Measurements from ENCODE around the gene ASB9. TPM values are rescaled to one million over a fixed set of nuclear protein-coding genes. Genes with fewer than 3 reads are reported as not detected.

Gene ASB9
- total RNA-seq, 1 experiment from 2014 or later = not detected

DNA sequence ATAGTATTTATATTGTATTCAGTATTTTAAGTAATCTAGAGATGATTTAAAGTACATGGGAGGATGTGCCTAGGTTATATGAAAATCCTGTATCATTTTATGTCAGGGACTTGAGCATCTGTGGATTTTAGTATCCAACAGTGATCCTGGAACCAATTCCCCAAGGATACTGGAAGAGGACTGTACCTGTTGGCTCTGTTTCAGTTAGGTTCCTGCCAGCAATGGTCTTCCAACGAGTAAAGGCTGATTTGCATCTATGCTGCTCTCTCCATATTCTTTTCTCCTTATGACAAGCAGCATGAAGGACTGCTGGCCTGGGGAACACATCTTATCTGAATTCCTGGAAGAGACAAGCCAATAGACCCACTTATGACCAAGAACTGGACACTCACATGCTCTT is 34.9 kb downstream of the ASB9 start:
- Mint-ChIP-seq H3K27me3 (ENCODE audit: low read depth) (no peaks in the 10 kb centered on the region; the same call in 1 of the 2 replicates), H3K9me3 (peaks cover 44 to 56% of the 10 kb centered on the region in 2 experiments)
- TF ChIP-seq, protein P1, sequence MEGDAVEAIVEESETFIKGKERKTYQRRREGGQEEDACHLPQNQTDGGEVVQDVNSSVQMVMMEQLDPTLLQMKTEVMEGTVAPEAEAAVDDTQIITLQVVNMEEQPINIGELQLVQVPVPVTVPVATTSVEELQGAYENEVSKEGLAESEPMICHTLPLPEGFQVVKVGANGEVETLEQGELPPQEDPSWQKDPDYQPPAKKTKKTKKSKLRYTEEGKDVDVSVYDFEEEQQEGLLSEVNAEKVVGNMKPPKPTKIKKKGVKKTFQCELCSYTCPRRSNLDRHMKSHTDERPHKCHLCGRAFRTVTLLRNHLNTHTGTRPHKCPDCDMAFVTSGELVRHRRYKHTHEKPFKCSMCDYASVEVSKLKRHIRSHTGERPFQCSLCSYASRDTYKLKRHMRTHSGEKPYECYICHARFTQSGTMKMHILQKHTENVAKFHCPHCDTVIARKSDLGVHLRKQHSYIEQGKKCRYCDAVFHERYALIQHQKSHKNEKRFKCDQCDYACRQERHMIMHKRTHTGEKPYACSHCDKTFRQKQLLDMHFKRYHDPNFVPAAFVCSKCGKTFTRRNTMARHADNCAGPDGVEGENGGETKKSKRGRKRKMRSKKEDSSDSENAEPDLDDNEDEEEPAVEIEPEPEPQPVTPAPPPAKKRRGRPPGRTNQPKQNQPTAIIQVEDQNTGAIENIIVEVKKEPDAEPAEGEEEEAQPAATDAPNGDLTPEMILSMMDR (conservative IDR thresholded peaks at IDR 0.05) = no peak

More for the DNA sequence above, 34.9 kb downstream of the ASB9 start:
- Mint-ChIP-seq H3K4me1 (no peaks in the 10 kb centered on the region), H3K36me3 (ENCODE audit: insufficient read depth in 1 of 3, low read depth in 3 of 3) (peaks cover 0 to 4% (median 4%) of the 10 kb centered on the region in 3 experiments; a peak in 4 of 7 replicates), H3K27ac (no peak overlapping the region), H3K4me3 (no peak overlapping the region)
- Histone ChIP-seq H2BK5ac (ENCODE audit: insufficient read length, low read length) (no peak overlapping the region), H4K91ac (ENCODE audit: insufficient read length, low read depth, low read length) (no peak overlapping the region), H3K9me3 (ENCODE audit: control insufficient read depth, low read depth, low read length) (no peaks in the 10 kb centered on the region), H3K56ac (ENCODE audit: insufficient read length, low read depth, low read length) (no peak overlapping the region), H3K9ac (ENCODE audit: extremely low read depth, insufficient read length, low read length) (no peak overlapping the region), H3K4ac (ENCODE audit: low read depth, low read length) (no peak overlapping the region), H2AK5ac (ENCODE audit: insufficient read length, low read length) (no peak overlapping the region), H2AFZ (ENCODE audit: low read length) (no peak overlapping the region), H2BK15ac (ENCODE audit: low read depth, low read length) (no peak overlapping the region), H2BK120ac (ENCODE audit: low read depth, low read length, poor library complexity, severe bottlenecking) (no peak overlapping the region), H3K4me2 (ENCODE audit: insufficient read depth, insufficient read length, low read length) (no peak overlapping the region), H4K5ac (ENCODE audit: insufficient read length, low read depth, low read length) (no peak overlapping the region), H3K79me1 (ENCODE audit: insufficient read depth, low read depth, low read length, poor library complexity, severe bottlenecking) (no peaks in the 10 kb centered on the region), H3K23ac (ENCODE audit: insufficient read length, low read depth, low read length) (no peak overlapping the region), H3K79me2 (ENCODE audit: insufficient read depth, low read length) (no peaks in the 10 kb centered on the region), H3T11ph (ENCODE audit: low read length) (no peak overlapping the region), H3K4me1 (ENCODE audit: insufficient read depth, low read length) (no peaks in the 10 kb centered on the region), H3K27ac (ENCODE audit: insufficient read length, low read depth, low read length) (no peak overlapping the region), H3K23me2 (ENCODE audit: insufficient read length, low read depth, low read length, poor library complexity, severe bottlenecking) (no peaks in the 10 kb centered on the region), H3K14ac (ENCODE audit: insufficient read depth, low read length) (no peak overlapping the region), H3K18ac (ENCODE audit: insufficient read length, low read depth, low read length) (no peak overlapping the region), H3K27me3 (ENCODE audit: insufficient read depth, low read length) (no peaks in the 10 kb centered on the region), H2BK20ac (ENCODE audit: low read depth, low read length, poor library complexity, severe bottlenecking) (no peak overlapping the region), H2BK12ac (ENCODE audit: insufficient read length, low read depth, low read length) (no peak overlapping the region), H4K20me1 (ENCODE audit: control insufficient read depth, insufficient read depth, insufficient read length) (no peaks in the 10 kb centered on the region), H4K8ac (replicated peaks; ENCODE audit: insufficient read length, low read depth, low read length) (no peak overlapping the region)
- WGBS (ENCODE audit: extremely low coverage, insufficient read length, low lambda C conversion rate) = no CpG with 5 or more reads among the region's 1 CpG
- DNase-seq = no peak
